Gastrocnemius medialis (tissue), 4 donors: ENCODE data around the gene PUM1. TPM values are rescaled to one million over a fixed set of nuclear protein-coding genes. Genes with fewer than 3 reads are reported as not detected.
A peak's percentile ranks its signal among the peaks of the same experiment; 100 is the strongest.

Experiments used
- ATAC-seq, 2 donors: fragments of 150-250 bp; one replicate each; pipeline ENCODE4 v1.9.1; 2016
- DNase-seq, 2 donors: peaks; one replicate each; pipeline ENCODE4 v3.0.0-alpha.2; 2019
- H3K27ac ChIP-seq, 4 donors: fragments of 200-600 bp; sonication (generic); 1 replicate in 1 of 4; 2 replicates in 3 of 4; pipeline ENCODE4 v1.5.1; 2016 to 2018; ENCODE audit warnings: mild to moderate bottlenecking in 2 of 4, moderate library complexity in 1 of 4
- H3K27me3 ChIP-seq, 3 donors: fragments of 200-600 bp; sonication (generic) in 2 of 3; 1 replicate in 1 of 3; 2 replicates in 2 of 3; pipeline versions ENCODE4 v1.5.1 to v1.6.0; 2016 to 2019; ENCODE audit warnings: mild to moderate bottlenecking in 1 of 3, moderate library complexity in 1 of 3
- H3K36me3 ChIP-seq, 2 donors: fragments of 200-600 bp; sonication (generic) in 1 of 2; one replicate each; pipeline ENCODE4 v1.5.1; 2017 to 2018
- H3K4me1 ChIP-seq, 2 donors: fragments of 200-600 bp; sonication (generic) in 1 of 2; one replicate each; pipeline ENCODE4 v1.5.1; 2016 to 2017; ENCODE audit warnings: mild to moderate bottlenecking in 2 of 2
- H3K4me3 ChIP-seq, 4 donors: fragments of 200-600 bp; sonication (generic) in 3 of 4; 1 replicate in 1 of 4; 2 replicates in 3 of 4; pipeline ENCODE4 v1.5.1; 2016 to 2019; ENCODE audit warnings: mild to moderate bottlenecking in 2 of 4
- H3K9me3 ChIP-seq, 3 donors: fragments of 200-600 bp; sonication (generic) in 2 of 3; 1 replicate in 1 of 3; 2 replicates in 2 of 3; pipeline ENCODE4 v1.5.1; 2016 to 2019
- CTCF ChIP-seq, 5 experiments: fragments of 450-650 bp in 3 of 5; fragments of 200-600 bp in 2 of 5; sonication (generic) in 2 of 5; IDR thresholded peaks in 4 of 5; conservative IDR thresholded peaks in 1 of 5; 1 replicate in 4 of 5; 2 replicates in 1 of 5; pipeline ENCODE4 v1.5.1; 2016 to 2019; ENCODE audit warnings: antibody characterized with exemption in 5 of 5, mild to moderate bottlenecking in 3 of 5, moderate library complexity in 3 of 5
- POLR2A ChIP-seq, 2 donors: fragments of 450-650 bp; IDR thresholded peaks; one replicate each; pipeline ENCODE4 v1.6.1; 2017; ENCODE audit warnings: antibody characterized with exemption in 2 of 2, mild to moderate bottlenecking in 2 of 2, moderate library complexity in 2 of 2
- in situ Hi-C, 4 donors: fragments of 200-750 bp; cut with MboI; loops; one replicate each; pipeline versions ENCODE4 v1.15.0 to v1.8.0; 2017; ENCODE audit warnings: low sequenced_read_pairs in 4 of 4
- intact Hi-C: fragments of 100-400 bp; cut with DNase I; formaldehyde crosslinking; loops from one replicate; pipeline ENCODE4 v1.15.1; 2023; ENCODE audit warnings: low total_unique reads
- total RNA-seq, 4 donors: library from RNA; depleted of rRNA; stranded (reverse); fragments of >200 nt; gene quantifications; one replicate each; pipeline versions ENCODE4 v1.1.0 to v1.2.3, GENCODE V29; 2016

The PUM1 gene
- total RNA-seq, 4 donors from 2014 or later = 56.7 to 111 (median 76.4) TPM

- H3K4me1 ChIP-seq = no peaks in the 10 kb centered on the region
- no peak for TF ChIP-seq CTCF (IDR thresholded peaks at IDR 0.05 in 4 of 5, conservative IDR thresholded peaks at IDR 0.05 in 1 of 5)
- TF ChIP-seq POLR2A (IDR thresholded peaks at IDR 0.05) = no peak
- no peak for ATAC-seq
- H3K9me3 ChIP-seq = no peaks in the 10 kb centered on the region
- H3K36me3 ChIP-seq = peaks cover 4 to 65% of the 10 kb centered on the region in 2 donors
- in situ Hi-C loops (no loop called here), intact Hi-C loops (no loop called here)
- no peak overlapping the region for H3K27ac ChIP-seq
- no peaks in the 10 kb centered on the region for H3K27me3 ChIP-seq
- no peak overlapping the region for H3K4me3 ChIP-seq
- no peak for DNase-seq
Measured at GRCh38 chr1:30948278-30948677, 117.2 kb downstream of the PUM1 start.

GRCh38 chr1:30947212-30947611 lies 118.3 kb downstream of the PUM1 start:
- Histone ChIP-seq H3K27me3 (no peaks in the 10 kb centered on the region), H3K4me1 (no peaks in the 10 kb centered on the region), H3K9me3 (no peaks in the 10 kb centered on the region), H3K4me3 (no peak overlapping the region), H3K27ac (no peak overlapping the region), H3K36me3 (peaks cover 4 to 55% of the 10 kb centered on the region in 2 donors)
- in situ Hi-C loops (no loop called here), intact Hi-C loops (no loop called here)
- DNase-seq = no peak
- TF ChIP-seq CTCF (IDR thresholded peaks at IDR 0.05 in 4 of 5, conservative IDR thresholded peaks at IDR 0.05 in 1 of 5) = no peak
- TF ChIP-seq POLR2A (IDR thresholded peaks at IDR 0.05) = no peak
- no peak for ATAC-seq

GRCh38 chr1:30942326-30942963 lies 123.1 kb downstream of the PUM1 start:
- in situ Hi-C loops (no loop called here), intact Hi-C loops (no loop called here)
- Histone ChIP-seq H3K4me1 (peaks cover 10 to 20% of the 10 kb centered on the region in 2 donors), H3K9me3 (no peaks in the 10 kb centered on the region), H3K27ac (peak overlapping the region in 1 of 4 donors; percentile 62), H3K36me3 (peaks cover 0 to 50% of the 10 kb centered on the region in 2 donors), H3K27me3 (no peaks in the 10 kb centered on the region), H3K4me3 (no peak overlapping the region)
- TF ChIP-seq POLR2A (IDR thresholded peaks at IDR 0.05) = no peak
- TF ChIP-seq CTCF (IDR thresholded peaks at IDR 0.05 in 4 of 5, conservative IDR thresholded peaks at IDR 0.05 in 1 of 5) = no peak
- no peak for DNase-seq
- ATAC-seq = no peak

DNA sequence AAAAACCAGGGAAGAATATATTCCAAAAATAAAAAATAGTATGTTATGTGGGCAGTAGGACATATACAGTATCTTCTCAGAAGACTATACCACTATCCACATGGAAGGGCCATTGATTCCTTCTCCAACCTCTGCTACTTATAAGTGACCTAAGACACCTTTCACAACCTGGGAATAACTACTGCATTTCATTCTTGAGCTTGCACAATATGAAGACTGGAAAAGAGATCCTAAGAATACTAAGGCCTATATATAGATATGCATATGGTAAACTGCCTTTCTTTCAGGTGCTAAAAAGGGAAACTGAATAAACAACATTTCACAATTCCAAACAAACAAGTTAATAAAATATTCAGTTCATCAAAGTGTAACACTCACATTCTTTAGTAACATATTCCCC lies 125.0 kb downstream of the PUM1 start:
- H3K36me3 ChIP-seq = peaks cover 0 to 57% of the 10 kb centered on the region in 2 donors
- intact Hi-C loops (no loop called here), in situ Hi-C loops (no loop called here)
- ATAC-seq = peak; percentile 54 to 77
- H3K9me3 ChIP-seq = no peaks in the 10 kb centered on the region
- no peak for DNase-seq
- H3K27me3 ChIP-seq = no peaks in the 10 kb centered on the region
- no peak overlapping the region for H3K4me3 ChIP-seq
- peak overlapping the region; percentile 40 to 62 (median 50) for H3K27ac ChIP-seq
- TF ChIP-seq CTCF (IDR thresholded peaks at IDR 0.05 in 4 of 5, conservative IDR thresholded peaks at IDR 0.05 in 1 of 5) (no peak), POLR2A (IDR thresholded peaks at IDR 0.05) (no peak)
- H3K4me1 ChIP-seq = peaks cover 10 to 20% of the 10 kb centered on the region in 2 donors
